PC-3 (cell line): ENCODE data around the gene TRIM23.

Experiments used
- CTCF ChIP-seq: fragments of 300-600 bp; sonication (generic); conservative IDR thresholded peaks from 2 replicates; pipeline ENCODE4 v1.5.1; 2017; ENCODE audit warnings: antibody characterized with exemption, low read depth, mild to moderate bottlenecking, low read length
- EZH2 ChIP-seq: fragments of 300-600 bp; sonication (generic); IDR thresholded peaks from one replicate; pipeline ENCODE4 v1.6.1; 2017; ENCODE audit warnings: antibody characterized with exemption, mild to moderate bottlenecking, low read length; ENCODE audit not compliant: unreplicated experiment

DNA sequence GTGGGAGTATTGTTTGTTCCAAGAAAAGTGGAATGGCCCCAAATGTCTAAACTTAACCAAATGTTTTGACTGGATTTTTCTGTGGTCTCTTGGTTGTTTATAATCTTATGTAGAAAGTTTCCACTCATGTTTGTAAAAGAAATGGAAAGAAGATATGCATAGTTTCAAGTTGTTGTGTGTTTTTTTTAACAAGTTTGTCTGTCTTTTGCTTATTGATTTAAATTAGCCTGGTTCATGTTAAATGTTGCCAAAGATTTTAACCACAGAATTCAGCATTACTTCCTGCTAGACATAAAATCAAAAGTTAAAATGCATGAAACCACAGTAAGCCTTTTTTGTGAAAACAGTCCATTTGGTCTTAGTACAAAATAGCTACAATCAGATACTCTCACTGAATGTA is 47.0 kb downstream of the TRIM23 start:
- TF ChIP-seq CTCF (no peak), EZH2 (no peak)
